Measurements from ENCODE around the gene MAPK4.

DNA sequence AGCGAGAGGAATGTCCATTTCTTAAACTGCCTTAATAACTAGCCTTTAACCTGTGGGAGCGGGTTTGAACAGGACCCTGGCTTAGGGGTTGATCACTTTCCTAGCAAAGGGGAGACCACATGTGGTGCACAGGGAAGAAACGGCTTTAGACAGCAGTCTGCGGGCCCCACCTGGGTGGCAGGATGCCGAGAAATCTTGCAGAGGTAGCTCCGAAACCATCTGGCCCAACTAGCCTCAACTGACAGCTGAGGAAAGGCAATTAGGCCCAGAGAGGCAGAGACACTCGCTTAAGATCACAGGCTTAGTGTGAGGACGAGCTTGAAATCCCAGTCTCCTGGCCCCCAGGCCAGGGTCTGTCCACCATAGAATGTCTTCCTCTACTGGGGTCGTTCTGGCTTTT lies 170.1 kb downstream of the MAPK4 start:
- TF ChIP-seq, protein P1, sequence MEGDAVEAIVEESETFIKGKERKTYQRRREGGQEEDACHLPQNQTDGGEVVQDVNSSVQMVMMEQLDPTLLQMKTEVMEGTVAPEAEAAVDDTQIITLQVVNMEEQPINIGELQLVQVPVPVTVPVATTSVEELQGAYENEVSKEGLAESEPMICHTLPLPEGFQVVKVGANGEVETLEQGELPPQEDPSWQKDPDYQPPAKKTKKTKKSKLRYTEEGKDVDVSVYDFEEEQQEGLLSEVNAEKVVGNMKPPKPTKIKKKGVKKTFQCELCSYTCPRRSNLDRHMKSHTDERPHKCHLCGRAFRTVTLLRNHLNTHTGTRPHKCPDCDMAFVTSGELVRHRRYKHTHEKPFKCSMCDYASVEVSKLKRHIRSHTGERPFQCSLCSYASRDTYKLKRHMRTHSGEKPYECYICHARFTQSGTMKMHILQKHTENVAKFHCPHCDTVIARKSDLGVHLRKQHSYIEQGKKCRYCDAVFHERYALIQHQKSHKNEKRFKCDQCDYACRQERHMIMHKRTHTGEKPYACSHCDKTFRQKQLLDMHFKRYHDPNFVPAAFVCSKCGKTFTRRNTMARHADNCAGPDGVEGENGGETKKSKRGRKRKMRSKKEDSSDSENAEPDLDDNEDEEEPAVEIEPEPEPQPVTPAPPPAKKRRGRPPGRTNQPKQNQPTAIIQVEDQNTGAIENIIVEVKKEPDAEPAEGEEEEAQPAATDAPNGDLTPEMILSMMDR (IDR thresholded peaks at IDR 0.05; ENCODE audit: insufficient read depth, low read length, poor library complexity, severe bottlenecking): no peak
- no peak for TF ChIP-seq EZH2phosphoT487 (conservative IDR thresholded peaks at IDR 0.05; ENCODE audit: low read length)

Measured in SU-DHL-6 (cell line).